HTR-8/SVneo (cell line): ENCODE measurements around the gene DLST.

Experiments used
- DNase-seq: peaks from one replicate; pipeline ENCODE4 v3.0.0; 2011; ENCODE audit warnings: low spot score, mixed read lengths; ENCODE audit not compliant: insufficient read length
- FAIRE-seq: peaks from 2 replicates; lab custom pipeline; 2011; peaks lifted over from hg19 to GRCh38; lab: Jason Lieb, UNC

DLST gene

GRCh38 chr14:74859757-74860552 lies 21.8 kb upstream of the DLST start:
- no peak for FAIRE-seq
- no peak for DNase-seq

GRCh38 chr14:74860899-74861733 lies 20.6 kb upstream of the DLST start:
- DNase-seq (peak; percentile 96), FAIRE-seq (peak; percentile 98)

- FAIRE-seq (no peak), DNase-seq (no peak)
Measured at GRCh38 chr14:74861734-74862090, 20.0 kb upstream of the DLST start.

GRCh38 chr14:74863274-74863673 lies 18.4 kb upstream of the DLST start:
- DNase-seq (no peak), FAIRE-seq (peak; percentile 13)

GRCh38 chr14:74864198-74864597 lies 17.5 kb upstream of the DLST start:
- peak; percentile 70 for FAIRE-seq
- DNase-seq = no peak

GRCh38 chr14:74865156-74865555 lies 16.6 kb upstream of the DLST start:
- DNase-seq (no peak), FAIRE-seq (no peak)

- DNase-seq (no peak), FAIRE-seq (peak; percentile 71)
Measured at GRCh38 chr14:74866708-74867389, 14.9 kb upstream of the DLST start.

- FAIRE-seq = no peak
- no peak for DNase-seq
Measured at GRCh38 chr14:74867673-74868072, 14.0 kb upstream of the DLST start.

GRCh38 chr14:74868739-74869138 lies 13.0 kb upstream of the DLST start:
- DNase-seq = no peak
- no peak for FAIRE-seq

GRCh38 chr14:74871819-74872218 lies 9.9 kb upstream of the DLST start:
- DNase-seq (no peak), FAIRE-seq (no peak)

- no peak for DNase-seq
- peak; percentile 71 for FAIRE-seq
Measured at GRCh38 chr14:74875204-74875603, 6.5 kb upstream of the DLST start.

GRCh38 chr14:74875941-74876913 lies 5.5 kb upstream of the DLST start, which contains the start of gene PROX2:
Gene PROX2, minus strand, starts transcription at chr14:74876145. Its CDS starts 12,311 bp downstream, at chr14:74863834.
- peak; percentile 81 for FAIRE-seq
- no peak for DNase-seq

- FAIRE-seq (no peak), DNase-seq (no peak)
Measured at GRCh38 chr14:74879427-74880182, 2.1 kb upstream of the DLST start.

GRCh38 chr14:74882103-74882920 lies 596 bp downstream of the DLST start:
- DNase-seq = no peak
- no peak for FAIRE-seq

- no peak for DNase-seq
- peak; percentile 38 for FAIRE-seq
Measured at GRCh38 chr14:74886001-74886400, 4.3 kb downstream of the DLST start.

- DNase-seq (no peak), FAIRE-seq (no peak)
Measured at GRCh38 chr14:74888164-74889158, 6.7 kb downstream of the DLST start.

- no peak for DNase-seq
- peak; percentile 60 for FAIRE-seq
Measured at GRCh38 chr14:74890262-74890661, 8.5 kb downstream of the DLST start.
